HAP-1 (cell line): ENCODE data around the gene KRT1.

Experiments
- DNase-seq, 2 experiments: peaks; one replicate each; pipeline ENCODE4 v3.0.0-alpha.2; 2016 to 2020; ENCODE audit warnings: low spot score in 2 of 2
- H3K27me3 ChIP-seq: fragments of 250-450 bp; sonication (Bioruptor Pico); 2 replicates; pipeline ENCODE4 v1.5.1; 2020; ENCODE audit warnings: low read depth, mild to moderate bottlenecking, moderate library complexity
- H3K36me3 ChIP-seq: fragments of 250-450 bp; sonication (Bioruptor Pico); replicated peaks from 2 replicates; pipeline ENCODE4 v1.5.1; 2020; ENCODE audit warnings: mild to moderate bottlenecking
- H3K4me1 ChIP-seq: fragments of 250-450 bp; sonication (Bioruptor Pico); 2 replicates; pipeline ENCODE4 v1.5.1; 2020; ENCODE audit warnings: mild to moderate bottlenecking
- H3K4me3 ChIP-seq: fragments of 250-450 bp; sonication (Bioruptor Pico); 2 replicates; pipeline ENCODE4 v1.5.1; 2020; ENCODE audit warnings: mild to moderate bottlenecking, moderate library complexity
- H3K9me3 ChIP-seq: fragments of 250-450 bp; sonication (Bioruptor Pico); 2 replicates; pipeline ENCODE4 v1.5.1; 2020; ENCODE audit warnings: mild to moderate bottlenecking, moderate library complexity
- in situ Hi-C: fragments of 300-500 bp; cut with MboI; formaldehyde crosslinking; loops from 3 replicates; pipeline ENCODE4 v1.14.3; 2020; ENCODE audit warnings: low sequenced_read_pairs, inconsistent platforms, mixed read lengths

KRT1 gene

DNA sequence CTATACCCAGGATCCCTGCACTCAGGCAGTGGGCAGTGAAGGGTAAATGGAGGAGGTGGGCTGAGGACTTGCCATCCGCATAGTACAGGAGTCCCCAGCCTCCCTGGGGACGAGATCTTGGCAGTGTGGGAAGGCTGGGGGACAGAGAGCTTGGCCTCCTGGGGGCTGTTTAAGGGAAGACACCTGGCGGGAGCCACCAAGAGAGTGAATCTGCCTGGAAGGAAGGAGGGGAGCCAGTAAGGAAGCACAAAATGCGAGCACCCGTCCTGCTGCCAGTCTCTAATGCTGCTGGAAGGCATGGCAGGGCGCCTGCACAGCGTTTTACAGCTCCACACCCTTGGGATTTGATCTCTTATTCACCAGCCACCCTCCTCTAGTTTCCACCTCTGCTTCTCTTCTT, 20.8 kb downstream of the KRT1 start:
- Histone ChIP-seq H3K9me3 (no peaks in the 10 kb centered on the region), H3K4me1 (no peaks in the 10 kb centered on the region), H3K27me3 (0 out of 2 replicates have a peak, but pooled peaks cover 3% of the 10 kb centered on the region), H3K4me3 (no peak overlapping the region), H3K36me3 (no peaks in the 10 kb centered on the region)
- no peak for DNase-seq
- in situ Hi-C loops, result loop anchor here (25.0 kb wide), 1 partner anchor 328 kb away; no protein-coding TSS in a partner anchor

DNA sequence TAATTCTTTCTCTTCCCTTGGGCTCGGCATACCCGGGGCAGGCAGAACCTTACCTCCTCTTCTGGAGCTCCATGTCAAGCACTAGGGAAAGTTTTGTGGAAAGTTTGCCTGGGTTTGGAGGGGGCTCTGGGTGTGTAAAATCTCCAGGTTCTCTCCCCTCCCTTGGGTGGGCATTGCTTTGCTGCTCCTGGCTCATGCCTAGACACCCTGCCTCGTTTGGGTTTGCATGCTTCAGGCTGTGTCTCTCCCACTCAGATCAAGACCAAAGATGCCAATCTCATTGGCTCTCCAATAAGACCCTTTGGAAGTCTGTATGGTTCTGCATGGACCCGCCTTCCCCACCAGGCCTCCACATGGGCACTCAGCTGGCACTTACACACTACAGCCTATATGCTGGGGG, 22.0 kb downstream of the KRT1 start:
- no peaks in the 10 kb centered on the region for H3K36me3 ChIP-seq
- in situ Hi-C loops, result loop anchor here (25.0 kb wide), 1 partner anchor 329 kb away; no protein-coding TSS in a partner anchor
- H3K27me3 ChIP-seq, result peaks cover 3% of the 10 kb centered on the region; the same call in 1 of the 2 replicates
- DNase-seq, result no peak
- no peak overlapping the region for H3K4me3 ChIP-seq
- no peaks in the 10 kb centered on the region for H3K4me1 ChIP-seq
- no peaks in the 10 kb centered on the region for H3K9me3 ChIP-seq

DNA sequence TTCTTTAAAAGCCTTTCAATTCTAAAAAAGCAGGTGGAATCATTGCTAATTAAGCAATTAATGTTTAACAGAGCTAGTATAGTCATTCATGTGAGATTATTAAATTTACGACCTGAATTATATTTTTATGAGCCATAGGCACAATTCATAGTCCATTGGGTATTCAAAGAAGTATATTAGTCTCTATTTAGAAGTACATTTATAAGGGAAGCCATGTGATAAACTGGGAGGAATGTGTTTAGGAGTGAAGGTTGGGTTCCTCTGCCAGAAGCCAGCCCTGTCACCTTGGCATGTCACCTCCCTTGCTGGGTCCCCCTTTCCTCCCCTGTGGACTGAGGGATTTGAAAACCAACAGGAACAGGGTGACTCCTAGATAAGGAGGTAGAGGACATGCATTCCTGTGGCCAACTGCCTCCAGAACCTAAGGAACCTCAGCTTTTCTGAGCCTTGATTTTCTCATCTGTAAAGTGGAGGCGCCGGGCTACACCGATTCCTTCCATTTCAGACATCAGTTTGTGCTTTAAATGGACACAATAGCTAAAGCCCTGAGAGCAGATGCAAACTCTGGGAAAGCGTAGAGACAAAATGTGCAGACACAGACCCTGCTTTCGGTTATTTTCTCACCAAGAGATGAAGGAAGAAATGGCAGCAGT, 22.8 kb downstream of the KRT1 start:
- H3K4me1 ChIP-seq, result no peaks in the 10 kb centered on the region
- H3K36me3 ChIP-seq, result no peaks in the 10 kb centered on the region
- peaks cover 3% of the 10 kb centered on the region; the same call in 1 of the 2 replicates for H3K27me3 ChIP-seq
- no peaks in the 10 kb centered on the region for H3K9me3 ChIP-seq
- no peak for DNase-seq
- in situ Hi-C loops, result loop anchor here (25.0 kb wide), 1 partner anchor 330 kb away; no protein-coding TSS in a partner anchor
- H3K4me3 ChIP-seq, result no peak overlapping the region

DNA sequence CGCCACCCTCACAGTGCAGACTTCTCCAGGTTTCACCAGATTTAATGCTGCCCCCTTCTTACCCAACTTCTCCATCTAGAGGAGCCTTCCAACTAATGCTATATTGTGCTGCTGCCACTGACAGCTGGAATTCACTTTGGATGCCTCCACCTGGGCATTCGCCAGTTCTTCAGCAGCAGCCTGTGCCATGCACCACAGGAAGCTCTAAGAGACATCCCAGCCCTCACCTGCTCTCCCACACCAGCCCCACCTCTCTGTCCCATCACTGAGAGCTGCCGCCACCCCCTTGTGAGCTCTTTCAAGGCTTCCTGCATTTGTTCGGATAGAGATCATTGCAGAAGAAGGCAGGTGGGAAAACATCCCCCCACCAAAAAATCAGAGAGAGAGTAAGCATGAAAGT, 23.6 kb downstream of the KRT1 start:
- H3K36me3 ChIP-seq, result no peaks in the 10 kb centered on the region
- peaks cover 3% of the 10 kb centered on the region; the same call in 1 of the 2 replicates for H3K27me3 ChIP-seq
- H3K4me3 ChIP-seq, result no peak overlapping the region
- in situ Hi-C loops, result loop anchor here (25.0 kb wide), 1 partner anchor 331 kb away; no protein-coding TSS in a partner anchor
- no peaks in the 10 kb centered on the region for H3K4me1 ChIP-seq
- H3K9me3 ChIP-seq, result no peaks in the 10 kb centered on the region
- DNase-seq, result no peak

DNA sequence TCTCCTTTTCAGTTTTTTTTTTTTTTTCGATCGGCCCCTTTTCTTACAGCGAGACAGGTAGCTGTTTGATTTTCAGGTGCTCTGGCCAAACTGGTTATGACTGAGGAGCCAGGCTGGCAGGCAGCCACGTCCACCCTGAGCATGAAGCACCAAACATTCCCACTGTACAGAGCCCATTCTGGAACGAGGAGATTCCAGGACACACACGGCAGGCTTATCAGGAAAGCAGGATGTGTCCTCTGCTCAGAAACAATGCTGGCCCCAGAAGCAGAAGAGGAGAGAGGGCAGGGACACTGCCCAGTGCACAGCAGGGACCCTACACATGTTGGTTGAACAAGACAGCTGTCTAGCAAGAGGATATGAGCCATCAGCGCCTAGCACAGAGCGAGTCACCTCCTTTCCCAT, 24.5 kb downstream of the KRT1 start:
- Histone ChIP-seq H3K9me3 (no peaks in the 10 kb centered on the region), H3K27me3 (peaks cover 3% of the 10 kb centered on the region; the same call in 1 of the 2 replicates), H3K36me3 (no peaks in the 10 kb centered on the region), H3K4me3 (no peak overlapping the region), H3K4me1 (no peaks in the 10 kb centered on the region)
- in situ Hi-C loops, result loop anchor here (25.0 kb wide), 1 partner anchor 332 kb away; no protein-coding TSS in a partner anchor
- DNase-seq, result no peak

DNA sequence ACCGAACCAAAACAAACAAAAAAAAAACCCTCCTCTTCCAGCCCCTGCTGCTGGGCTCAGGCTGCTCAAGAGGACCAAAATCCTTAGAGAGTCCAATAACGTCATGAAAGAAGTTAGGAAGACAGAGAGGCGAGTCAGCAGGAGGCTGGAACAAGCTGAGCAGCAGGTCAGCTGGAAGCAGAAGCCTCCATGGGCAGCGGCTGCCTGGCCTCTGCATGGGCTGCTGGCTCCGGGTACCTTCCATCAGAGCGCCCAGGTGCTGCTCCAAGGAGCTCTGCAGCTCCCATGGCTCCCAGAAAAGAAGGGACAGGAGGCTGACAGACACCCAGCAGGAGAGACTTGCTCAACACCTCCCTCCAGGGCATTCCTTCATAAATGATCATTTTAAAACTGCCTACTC, 25.0 kb downstream of the KRT1 start:
- Histone ChIP-seq H3K27me3 (peaks cover 3% of the 10 kb centered on the region; the same call in 1 of the 2 replicates), H3K36me3 (no peaks in the 10 kb centered on the region), H3K4me1 (no peaks in the 10 kb centered on the region), H3K9me3 (no peaks in the 10 kb centered on the region), H3K4me3 (no peak overlapping the region)
- in situ Hi-C loops, result loop anchor here (25.0 kb wide), 1 partner anchor 332 kb away; no protein-coding TSS in a partner anchor
- DNase-seq, result no peak

DNA sequence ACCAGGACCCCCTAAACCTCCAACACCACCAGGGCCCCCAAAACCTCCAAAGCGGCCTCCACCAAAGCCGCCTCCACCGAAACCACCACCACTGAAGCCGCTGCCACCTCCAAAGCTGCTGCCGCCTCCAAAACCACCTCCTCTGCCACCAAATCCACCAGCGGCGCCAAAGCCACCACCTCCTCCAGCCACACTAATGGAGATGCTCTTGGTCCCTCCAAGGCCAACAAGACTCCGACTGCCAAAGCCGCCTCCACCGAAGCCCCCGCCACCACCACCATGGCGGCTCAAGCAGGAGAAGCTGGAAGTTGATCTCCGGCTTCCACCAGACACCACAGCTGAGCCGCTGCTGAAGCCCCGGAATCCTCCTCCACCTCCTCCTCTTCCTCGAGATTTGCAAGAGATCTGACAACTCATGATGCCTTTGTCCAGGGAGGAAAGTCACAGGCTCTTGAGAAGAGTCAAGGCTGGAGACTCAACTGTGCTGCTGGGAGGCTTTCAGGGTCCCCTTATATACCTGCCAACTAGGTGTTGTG, 28.4 kb downstream of the KRT1 start, which contains the start of gene KRT2:
TSS of gene KRT2 (minus strand) at position 486 of the 536 bp plus-strand sequence. CDS start at position 417, 69 bp downstream.
- H3K4me3 ChIP-seq, result no peak within 1 kb of the TSS
- no peaks in the 10 kb centered on the region for H3K9me3 ChIP-seq
- DNase-seq, result no peak
- in situ Hi-C loops, result loop anchor here (25.0 kb wide), 1 partner anchor 336 kb away; no protein-coding TSS in a partner anchor
- no peaks in the 10 kb centered on the region for H3K4me1 ChIP-seq
- no peaks in the 10 kb centered on the region for H3K36me3 ChIP-seq
- H3K27me3 ChIP-seq, result no peaks in the 10 kb centered on the region; the same call in 1 of the 2 replicates

DNA sequence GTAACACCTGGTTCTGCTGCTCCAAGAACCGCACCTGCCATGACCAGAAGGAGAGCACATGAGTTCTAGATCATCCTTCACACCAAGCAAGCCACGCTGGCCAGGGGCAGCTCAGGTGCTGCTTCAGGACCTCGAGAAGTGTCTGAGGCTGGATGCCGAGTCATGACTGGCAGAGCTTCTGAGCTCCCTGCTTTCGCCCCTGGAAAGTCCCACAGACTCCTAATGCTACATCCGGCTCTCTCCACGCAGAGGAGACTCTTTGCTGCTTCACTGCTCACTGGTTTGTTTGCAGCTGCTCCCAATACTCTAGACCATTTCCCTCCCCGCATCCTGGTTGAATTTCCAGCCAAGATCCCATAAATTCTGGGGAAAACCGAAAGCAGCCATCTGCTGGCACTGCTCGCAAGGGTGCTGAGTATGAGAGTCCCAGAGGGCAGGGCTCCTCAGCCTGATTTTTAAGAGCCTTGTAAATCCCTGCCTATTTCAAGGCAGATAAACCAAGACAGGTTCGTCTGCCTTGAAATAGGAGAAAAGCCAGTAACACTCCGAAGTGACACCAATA, 29.6 kb downstream of the KRT1 start:
- in situ Hi-C loops, result loop anchor here (25.0 kb wide), 1 partner anchor 337 kb away; no protein-coding TSS in a partner anchor
- H3K9me3 ChIP-seq, result no peaks in the 10 kb centered on the region
- no peaks in the 10 kb centered on the region for H3K4me1 ChIP-seq
- no peak for DNase-seq
- H3K36me3 ChIP-seq, result no peaks in the 10 kb centered on the region
- H3K27me3 ChIP-seq, result no peaks in the 10 kb centered on the region; the same call in 1 of the 2 replicates
- H3K4me3 ChIP-seq, result no peak overlapping the region

DNA sequence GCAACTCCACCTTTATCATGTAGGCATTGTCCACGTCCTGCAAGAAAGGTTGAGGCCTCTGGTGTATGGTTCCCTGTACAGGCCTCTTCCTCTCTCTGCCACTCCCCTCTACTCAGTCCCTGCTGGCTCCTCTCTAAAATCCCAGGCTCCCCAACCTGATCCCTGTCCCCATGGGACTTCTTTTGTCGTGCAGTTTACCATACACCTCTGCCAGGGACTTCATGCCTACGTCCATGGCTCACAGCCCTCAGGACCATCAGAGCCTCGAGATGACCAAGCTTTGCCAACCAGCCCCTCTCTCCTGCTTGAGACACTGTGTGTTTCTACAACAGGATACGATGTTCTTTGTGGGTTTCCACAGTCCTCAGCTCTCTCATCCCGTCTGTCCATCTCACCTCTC, 31.1 kb downstream of the KRT1 start:
- Histone ChIP-seq H3K27me3 (no peaks in the 10 kb centered on the region; the same call in 1 of the 2 replicates), H3K4me3 (no peak overlapping the region), H3K36me3 (no peaks in the 10 kb centered on the region), H3K4me1 (no peaks in the 10 kb centered on the region), H3K9me3 (no peaks in the 10 kb centered on the region)
- no peak for DNase-seq
- in situ Hi-C loops, result no loop called here

DNA sequence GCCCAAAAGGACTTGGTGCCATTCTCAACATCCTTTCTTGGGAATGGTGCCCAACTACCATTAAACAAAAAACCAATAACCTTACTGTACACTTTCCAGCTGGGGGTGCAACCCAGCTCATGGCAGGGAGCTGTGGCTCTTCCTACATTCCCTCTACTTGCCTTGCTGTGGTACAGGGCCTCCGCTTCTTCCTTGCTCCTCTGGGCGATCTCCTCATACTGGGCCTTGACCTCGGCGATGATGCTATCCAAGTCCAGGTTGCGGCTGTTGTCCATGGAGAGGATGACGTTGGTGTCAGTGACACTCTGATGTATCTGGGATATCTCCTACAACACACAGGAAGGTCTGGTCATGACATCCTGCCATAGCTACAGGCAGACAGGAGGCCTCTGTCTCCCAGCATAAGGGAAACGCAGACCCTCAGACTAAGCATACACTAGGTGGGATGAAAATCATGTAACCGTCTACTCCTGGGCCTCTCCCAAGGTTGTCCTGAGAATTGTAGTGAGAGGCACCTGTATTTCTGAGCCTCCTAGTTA, 32.1 kb downstream of the KRT1 start:
- H3K4me1 ChIP-seq, result no peaks in the 10 kb centered on the region
- DNase-seq, result no peak
- H3K27me3 ChIP-seq, result no peaks in the 10 kb centered on the region; the same call in 1 of the 2 replicates
- no peak overlapping the region for H3K4me3 ChIP-seq
- in situ Hi-C loops, result no loop called here
- no peaks in the 10 kb centered on the region for H3K9me3 ChIP-seq
- H3K36me3 ChIP-seq, result no peaks in the 10 kb centered on the region

DNA sequence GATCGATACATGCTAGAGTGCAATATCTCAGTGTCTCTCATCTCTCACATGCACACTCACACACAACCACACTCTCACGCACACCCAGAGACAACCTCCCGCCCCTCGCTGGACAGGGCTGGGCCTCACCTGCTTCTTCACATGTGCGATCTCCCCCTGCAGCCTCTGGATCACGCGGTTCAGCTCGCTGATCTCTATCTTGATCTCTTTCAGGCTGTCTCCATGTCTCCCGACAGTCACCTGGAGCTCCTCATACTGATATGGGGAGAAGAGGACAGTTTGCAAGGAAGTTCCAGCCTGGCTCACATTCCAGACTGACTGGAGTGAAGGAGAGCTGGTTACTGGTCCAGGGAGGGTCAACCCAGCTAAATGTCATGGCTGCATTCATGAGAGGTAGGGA, 32.6 kb downstream of the KRT1 start:
- H3K4me3 ChIP-seq, result no peak overlapping the region
- no peaks in the 10 kb centered on the region; the same call in 1 of the 2 replicates for H3K27me3 ChIP-seq
- no peak for DNase-seq
- H3K4me1 ChIP-seq, result no peaks in the 10 kb centered on the region
- H3K36me3 ChIP-seq, result no peaks in the 10 kb centered on the region
- no peaks in the 10 kb centered on the region for H3K9me3 ChIP-seq
- in situ Hi-C loops, result no loop called here

DNA sequence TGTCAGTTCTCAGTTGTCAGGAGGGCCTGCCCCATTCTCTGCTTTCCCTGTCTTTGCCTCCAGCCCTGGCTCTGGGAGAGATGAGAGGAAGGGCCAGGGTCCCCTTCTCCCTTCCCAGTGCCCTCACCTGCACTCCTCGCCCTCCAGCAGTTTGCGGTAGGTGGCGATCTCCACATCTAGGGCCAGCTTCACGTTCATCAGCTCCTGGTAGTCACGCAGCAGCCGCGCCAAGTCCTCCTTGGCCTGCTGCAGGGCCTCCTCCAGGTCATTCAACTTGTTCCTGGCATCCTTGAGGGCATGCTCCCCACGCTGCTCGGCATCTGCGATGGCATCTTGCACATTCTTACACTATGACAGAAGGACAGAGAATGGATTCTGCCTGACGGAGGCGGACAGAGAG, 33.6 kb downstream of the KRT1 start:
- in situ Hi-C loops, result no loop called here
- no peaks in the 10 kb centered on the region for H3K9me3 ChIP-seq
- DNase-seq, result no peak
- H3K4me1 ChIP-seq, result no peaks in the 10 kb centered on the region
- H3K36me3 ChIP-seq, result no peaks in the 10 kb centered on the region
- peaks cover 2% of the 10 kb centered on the region for H3K27me3 ChIP-seq
- H3K4me3 ChIP-seq, result no peak overlapping the region

DNA sequence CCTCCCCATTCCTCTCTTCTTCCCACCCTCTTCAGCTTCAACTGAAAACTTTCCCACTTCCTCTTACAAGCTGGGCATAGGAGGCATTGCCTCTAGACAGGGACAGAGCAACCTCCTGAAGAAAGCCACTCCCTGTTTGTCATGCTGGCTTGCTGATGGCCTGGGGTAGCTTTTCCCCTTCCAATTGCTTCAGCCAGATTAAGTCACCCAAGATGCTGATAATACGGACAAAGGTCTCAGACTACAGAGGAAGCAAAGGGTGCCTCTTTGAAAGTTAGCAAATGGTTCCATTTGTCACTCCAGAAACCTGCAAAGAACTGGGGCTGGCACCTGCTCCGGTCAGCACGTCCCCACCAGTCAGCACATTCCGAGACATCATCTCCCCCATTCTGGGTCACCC, 34.2 kb downstream of the KRT1 start:
- Histone ChIP-seq H3K9me3 (no peaks in the 10 kb centered on the region), H3K36me3 (no peaks in the 10 kb centered on the region), H3K4me1 (no peaks in the 10 kb centered on the region), H3K27me3 (peaks cover 8% of the 10 kb centered on the region), H3K4me3 (no peak overlapping the region)
- no peak for DNase-seq
- in situ Hi-C loops, result no loop called here
